Cardiac muscle cell (in vitro differentiated cells and primary cell): Measurements from ENCODE around the gene ME1. TPM values are rescaled to one million over a fixed set of nuclear protein-coding genes. Genes with fewer than 3 reads are reported as not detected.

ENCODE experiments used
- DNase-seq, 2 donors: peaks; one replicate each; pipeline versions ENCODE4 v3.0.0 to v3.0.0-alpha.2; 2010 to 2017; ENCODE audit warnings: low read depth in 1 of 2, low spot score in 1 of 2
- H3K27ac ChIP-seq: fragments of 200-600 bp; sonication (generic); 2 replicates; pipeline ENCODE4 v1.5.1; 2016
- H3K27me3 ChIP-seq: fragments of 200-600 bp; sonication (generic); 2 replicates; pipeline ENCODE4 v1.6.0; 2016; ENCODE audit warnings: control low read depth
- H3K36me3 ChIP-seq: fragments of 200-600 bp; sonication (generic); 2 replicates; pipeline ENCODE4 v1.5.1; 2016; ENCODE audit warnings: control low read depth
- H3K4me1 ChIP-seq: fragments of 200-600 bp; sonication (generic); 2 replicates; pipeline ENCODE4 v1.8.1; 2017; ENCODE audit warnings: low read depth, mild to moderate bottlenecking, mixed run types
- H3K4me3 ChIP-seq: fragments of 200-600 bp; sonication (generic); 2 replicates; pipeline ENCODE4 v1.5.1; 2016; ENCODE audit warnings: mild to moderate bottlenecking
- H3K9me3 ChIP-seq: fragments of 200-600 bp; sonication (generic); 2 replicates; pipeline ENCODE4 v1.5.1; 2017; ENCODE audit warnings: low read depth, mild to moderate bottlenecking, control low read depth
- polyA plus RNA-seq: library from polyadenylated mRNA; unstranded; fragments of >200 nt; fragmentation: Nextera tagmentation; extraction: Ambion mirVana; gene quantifications from 2 replicates; pipeline ENCODE4 v1.2.1, GENCODE V29; 2016
- total RNA-seq: library from RNA; depleted of rRNA; stranded (reverse); fragments of >200 nt; gene quantifications from 2 replicates; pipeline ENCODE4 v1.2.3, GENCODE V29; 2016
- TF ChIP-seq, protein P1 (sequence below): IDR thresholded peaks from 2 replicates; pipeline ENCODE4 v1.5.1; 2012; ENCODE audit warnings: low read depth, mild to moderate bottlenecking, low read length

ME1 gene
- total and polyA plus RNA-seq, 2 experiments from 2014 or later = 2.0 to 6.6 TPM

DNA sequence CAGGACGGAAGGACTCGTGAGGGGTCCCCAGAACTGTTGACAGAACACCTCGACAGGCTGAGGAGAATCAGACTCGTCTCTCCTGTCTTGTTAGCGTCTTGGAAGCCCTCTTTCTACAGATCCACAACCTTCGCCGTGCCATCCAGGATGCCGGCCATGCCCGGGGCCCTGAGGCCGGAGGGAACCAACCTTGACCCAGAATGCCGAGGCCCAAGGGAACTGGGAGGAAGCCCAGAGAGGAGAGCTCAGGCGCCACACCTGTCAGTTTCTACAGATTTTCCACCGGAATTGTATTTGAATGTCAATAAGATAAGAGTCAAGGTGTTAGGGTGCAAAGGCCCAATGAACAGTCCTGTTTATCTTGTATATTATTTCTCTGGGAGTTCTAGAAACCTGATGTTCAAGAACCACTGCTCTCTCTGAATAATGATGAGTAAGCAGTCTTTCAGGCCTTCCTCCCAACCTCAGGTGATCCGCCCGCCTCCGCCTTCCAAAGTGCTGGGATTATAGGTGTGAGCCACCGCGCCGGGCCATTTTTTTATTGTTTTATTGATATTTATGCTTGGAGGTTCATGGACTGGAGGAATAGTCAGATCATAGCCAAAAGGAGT, 799 bp upstream of the ME1 start:
- H3K27me3 ChIP-seq = no peaks in the 10 kb centered on the region
- H3K27ac ChIP-seq = no peak overlapping the region
- H3K4me3 ChIP-seq = no peak overlapping the region
- H3K9me3 ChIP-seq = no peaks in the 10 kb centered on the region
- H3K4me1 ChIP-seq = peaks cover 9% of the 10 kb centered on the region
- TF ChIP-seq, protein P1, sequence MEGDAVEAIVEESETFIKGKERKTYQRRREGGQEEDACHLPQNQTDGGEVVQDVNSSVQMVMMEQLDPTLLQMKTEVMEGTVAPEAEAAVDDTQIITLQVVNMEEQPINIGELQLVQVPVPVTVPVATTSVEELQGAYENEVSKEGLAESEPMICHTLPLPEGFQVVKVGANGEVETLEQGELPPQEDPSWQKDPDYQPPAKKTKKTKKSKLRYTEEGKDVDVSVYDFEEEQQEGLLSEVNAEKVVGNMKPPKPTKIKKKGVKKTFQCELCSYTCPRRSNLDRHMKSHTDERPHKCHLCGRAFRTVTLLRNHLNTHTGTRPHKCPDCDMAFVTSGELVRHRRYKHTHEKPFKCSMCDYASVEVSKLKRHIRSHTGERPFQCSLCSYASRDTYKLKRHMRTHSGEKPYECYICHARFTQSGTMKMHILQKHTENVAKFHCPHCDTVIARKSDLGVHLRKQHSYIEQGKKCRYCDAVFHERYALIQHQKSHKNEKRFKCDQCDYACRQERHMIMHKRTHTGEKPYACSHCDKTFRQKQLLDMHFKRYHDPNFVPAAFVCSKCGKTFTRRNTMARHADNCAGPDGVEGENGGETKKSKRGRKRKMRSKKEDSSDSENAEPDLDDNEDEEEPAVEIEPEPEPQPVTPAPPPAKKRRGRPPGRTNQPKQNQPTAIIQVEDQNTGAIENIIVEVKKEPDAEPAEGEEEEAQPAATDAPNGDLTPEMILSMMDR = no peak
- DNase-seq = no peak
- H3K36me3 ChIP-seq = no peaks in the 10 kb centered on the region

DNA sequence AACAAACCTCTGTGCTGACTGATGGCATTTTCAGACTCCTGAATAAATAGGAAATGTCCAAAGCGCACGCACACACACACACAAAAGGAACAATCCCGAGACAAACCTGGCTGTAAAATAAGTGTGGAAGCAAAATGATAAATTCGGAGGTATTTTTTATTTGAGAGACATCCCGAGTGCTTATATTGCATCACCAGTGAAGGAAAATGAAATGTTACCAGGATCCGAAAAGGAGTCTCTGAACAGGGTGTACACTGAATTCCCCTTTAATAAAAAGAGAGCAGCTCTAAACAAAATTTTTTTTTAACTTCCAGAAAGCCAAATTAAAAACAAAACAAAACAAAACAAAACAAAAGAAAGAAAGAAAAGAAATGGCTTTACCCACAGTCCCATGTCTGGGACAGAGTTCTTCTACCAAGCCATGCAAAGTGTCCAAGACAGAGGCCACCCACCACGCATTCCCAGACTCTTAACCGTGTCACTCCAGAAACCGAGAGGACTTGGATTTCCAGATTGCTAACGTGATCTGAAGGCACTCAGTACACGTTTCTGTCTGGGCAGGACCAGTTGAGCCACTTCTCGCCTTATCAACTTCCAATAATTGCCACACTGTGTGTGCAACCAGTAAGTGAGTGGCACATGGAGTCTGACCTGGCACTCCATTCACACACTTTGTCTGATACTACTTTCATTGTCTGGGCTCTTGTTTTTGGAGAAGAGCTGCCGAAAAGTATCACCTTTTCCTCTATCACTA, 817 bp downstream of the ME1 start:
- peak overlapping the region; percentile 47 for H3K4me3 ChIP-seq
- no peaks in the 10 kb centered on the region for H3K27me3 ChIP-seq
- TF ChIP-seq, protein P1 = no peak
- H3K4me1 ChIP-seq = peaks cover 9% of the 10 kb centered on the region
- H3K9me3 ChIP-seq = no peaks in the 10 kb centered on the region
- DNase-seq = peak; percentile 47 to 60
- no peak overlapping the region for H3K27ac ChIP-seq
- H3K36me3 ChIP-seq = no peaks in the 10 kb centered on the region

DNA sequence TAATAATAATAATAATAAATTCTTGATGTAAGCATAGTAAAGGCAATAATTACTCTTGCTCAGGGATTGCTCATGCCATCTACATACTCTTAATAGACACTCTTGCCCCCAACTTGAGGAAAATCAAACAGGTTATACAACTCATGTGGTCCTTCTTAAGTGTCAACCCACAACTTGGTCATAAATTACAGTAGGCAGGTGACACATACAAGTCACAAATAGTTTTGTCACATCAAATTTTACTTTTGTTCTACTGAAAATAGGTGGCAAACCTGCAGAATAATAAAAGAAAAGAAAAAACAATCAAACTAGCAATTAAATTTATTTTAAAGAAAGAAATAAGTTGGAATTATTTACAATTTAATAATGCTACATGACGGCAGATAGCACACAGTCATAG, 1.6 kb downstream of the ME1 start:
- Histone ChIP-seq H3K4me1 (peaks cover 9% of the 10 kb centered on the region), H3K27me3 (no peaks in the 10 kb centered on the region), H3K9me3 (no peaks in the 10 kb centered on the region), H3K4me3 (no peak overlapping the region), H3K36me3 (no peaks in the 10 kb centered on the region), H3K27ac (no peak overlapping the region)
- no peak for DNase-seq
- TF ChIP-seq, protein P1 = no peak

DNA sequence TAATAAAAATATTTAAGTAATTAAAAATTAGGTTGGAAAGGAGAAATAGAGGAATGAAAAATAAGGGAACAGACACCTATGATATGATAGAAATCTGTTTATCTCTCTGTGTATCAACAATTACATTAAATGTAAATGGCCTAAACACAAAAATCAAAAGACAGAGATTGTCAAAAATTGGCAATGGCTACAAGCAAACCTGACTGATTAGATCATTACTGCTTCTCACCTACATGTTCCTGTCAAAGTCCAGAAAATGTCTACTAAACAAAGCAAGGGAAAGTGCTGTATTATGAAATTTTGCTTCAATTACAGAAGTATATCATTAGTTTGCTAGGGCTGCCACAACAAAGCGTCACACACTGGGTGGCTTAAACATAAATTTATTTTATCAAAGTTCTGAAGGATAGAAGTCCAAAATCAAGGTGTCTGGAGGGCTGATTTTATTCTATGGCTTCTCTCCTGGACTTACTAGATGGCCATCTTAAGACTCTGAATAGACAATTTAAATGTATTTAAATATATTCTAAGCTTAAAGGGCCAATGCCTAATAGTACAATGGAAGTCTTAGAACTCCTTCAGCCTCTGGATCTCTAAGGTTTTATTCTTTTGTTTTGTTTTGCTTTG, 6.3 kb downstream of the ME1 start:
- Histone ChIP-seq H3K27ac (no peak overlapping the region), H3K4me1 (peaks cover under 1% of the 10 kb centered on the region)

DNA sequence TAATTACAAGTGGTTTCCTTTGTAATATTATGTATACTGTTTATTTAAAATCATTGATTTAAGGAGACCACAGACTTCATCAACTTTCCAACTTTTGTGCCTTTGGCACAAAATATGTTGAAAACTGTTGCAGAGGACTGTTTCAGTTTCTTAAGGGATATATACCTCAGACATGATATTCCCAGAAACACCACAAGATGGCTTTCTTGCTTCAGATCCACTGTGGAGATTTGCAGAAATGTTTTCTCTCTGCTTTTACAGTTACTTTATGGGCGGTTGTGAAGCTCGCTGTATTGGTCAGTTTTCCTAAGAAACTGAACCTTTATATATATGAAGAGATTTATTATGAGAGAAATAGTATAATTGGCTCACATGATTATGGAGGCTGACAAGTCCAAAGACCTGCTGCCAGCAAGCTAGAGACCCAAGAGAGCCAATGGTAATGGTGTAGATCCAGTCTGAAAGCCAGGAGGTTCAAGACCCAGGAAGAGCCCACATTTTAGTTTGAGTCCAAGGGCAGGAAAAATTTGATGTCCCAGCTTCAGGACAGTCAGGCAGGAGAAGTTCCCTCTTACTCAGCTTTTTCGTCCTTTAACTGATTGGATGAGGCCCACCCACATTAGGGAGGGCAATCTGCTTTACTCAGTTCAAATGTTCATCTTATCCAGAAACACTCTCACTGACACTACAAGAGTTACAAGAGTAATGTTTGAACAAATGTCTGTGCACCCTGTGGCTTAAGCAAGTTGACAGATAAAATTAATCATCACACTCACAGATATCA, 12.8 kb downstream of the ME1 start:
- peak; percentile 54 to 81 for DNase-seq

More for the DNA sequence above, 6.3 kb downstream of the ME1 start:
- H3K9me3 ChIP-seq = no peaks in the 10 kb centered on the region
- H3K36me3 ChIP-seq = no peaks in the 10 kb centered on the region
- H3K27me3 ChIP-seq = no peaks in the 10 kb centered on the region
- TF ChIP-seq, protein P1 = no peak
- H3K4me3 ChIP-seq = no peak overlapping the region
- no peak for DNase-seq

More for the DNA sequence above, 12.8 kb downstream of the ME1 start:
- Histone ChIP-seq H3K4me3 (no peak overlapping the region), H3K27ac (no peak overlapping the region), H3K36me3 (no peaks in the 10 kb centered on the region), H3K9me3 (no peaks in the 10 kb centered on the region), H3K4me1 (no peaks in the 10 kb centered on the region), H3K27me3 (no peaks in the 10 kb centered on the region)
- TF ChIP-seq, protein P1 = peak; percentile 65
